OCI-LY1 (cell line): ENCODE measurements around the gene KAT7.

Experiments
- EZH2 ChIP-seq: fragments of 200-600 bp; sonication (generic), shearing (Covaris generic); IDR thresholded peaks from 2 replicates; pipeline ENCODE4 v1.8.0; 2017; ENCODE audit warnings: borderline replicate concordance, mixed run types, mild to moderate bottlenecking, antibody characterized with exemption, low read length, moderate library complexity, mixed read lengths
- TF ChIP-seq, protein P1 (sequence below): fragments of 200-600 bp; sonication (generic), shearing (Covaris generic); IDR thresholded peaks from 2 replicates; pipeline ENCODE4 v1.5.1; 2017; ENCODE audit warnings: mild to moderate bottlenecking, antibody characterized with exemption, low read length, moderate library complexity, mixed read lengths

DNA sequence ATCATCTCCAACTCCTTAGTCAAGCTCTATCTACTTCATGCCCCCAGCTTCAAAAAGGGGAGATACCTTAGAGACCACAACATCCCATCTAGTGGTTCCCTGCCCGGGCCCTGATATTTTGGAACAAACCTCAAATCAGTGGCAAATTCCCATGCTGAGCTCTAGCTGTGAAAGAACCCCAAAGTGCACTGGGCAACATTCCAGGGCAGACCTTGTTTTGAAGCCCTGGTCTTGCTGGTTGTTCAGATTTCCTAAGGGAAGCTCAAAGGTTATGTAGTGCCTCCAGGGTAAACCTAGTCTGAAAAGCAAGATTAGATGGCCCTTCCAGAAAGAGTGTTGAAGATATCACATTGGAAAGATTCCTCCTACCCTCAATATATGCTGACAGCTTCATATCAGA is 40.8 kb upstream of the KAT7 start:
- TF ChIP-seq, protein P1, sequence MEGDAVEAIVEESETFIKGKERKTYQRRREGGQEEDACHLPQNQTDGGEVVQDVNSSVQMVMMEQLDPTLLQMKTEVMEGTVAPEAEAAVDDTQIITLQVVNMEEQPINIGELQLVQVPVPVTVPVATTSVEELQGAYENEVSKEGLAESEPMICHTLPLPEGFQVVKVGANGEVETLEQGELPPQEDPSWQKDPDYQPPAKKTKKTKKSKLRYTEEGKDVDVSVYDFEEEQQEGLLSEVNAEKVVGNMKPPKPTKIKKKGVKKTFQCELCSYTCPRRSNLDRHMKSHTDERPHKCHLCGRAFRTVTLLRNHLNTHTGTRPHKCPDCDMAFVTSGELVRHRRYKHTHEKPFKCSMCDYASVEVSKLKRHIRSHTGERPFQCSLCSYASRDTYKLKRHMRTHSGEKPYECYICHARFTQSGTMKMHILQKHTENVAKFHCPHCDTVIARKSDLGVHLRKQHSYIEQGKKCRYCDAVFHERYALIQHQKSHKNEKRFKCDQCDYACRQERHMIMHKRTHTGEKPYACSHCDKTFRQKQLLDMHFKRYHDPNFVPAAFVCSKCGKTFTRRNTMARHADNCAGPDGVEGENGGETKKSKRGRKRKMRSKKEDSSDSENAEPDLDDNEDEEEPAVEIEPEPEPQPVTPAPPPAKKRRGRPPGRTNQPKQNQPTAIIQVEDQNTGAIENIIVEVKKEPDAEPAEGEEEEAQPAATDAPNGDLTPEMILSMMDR, result no peak
- TF ChIP-seq EZH2, result no peak
